Motor neuron (in vitro differentiated cells): Measurements from ENCODE around the gene CCSAP. TPM values are rescaled to one million over a fixed set of nuclear protein-coding genes. Genes with fewer than 3 reads are reported as not detected.
"Not testable (repeated sequence)": the region's sequence is repeated elsewhere in the genome, so short reads cannot be mapped to it uniquely, and the experiment has no call there.

ENCODE experiments used
- ATAC-seq, 8 experiments: fragments of 200-7000 bp; cut with Tn5 transposase; replicated peaks in 6 of 8; 2 replicates each; pipeline ENCODE4 v1.8.0; 2021; ENCODE audit warnings: mild to moderate bottlenecking in 8 of 8, moderate library complexity in 8 of 8
- H3K27ac ChIP-seq, 2 donors: fragments of 250-450 bp; sonication (Bioruptor Pico); 2 replicates each; pipeline ENCODE4 v1.9.0; 2021; ENCODE audit warnings: antibody characterized with exemption in 2 of 2, mild to moderate bottlenecking in 2 of 2, moderate library complexity in 1 of 2
- H3K4me1 ChIP-seq, 2 donors: fragments of 250-450 bp; sonication (Bioruptor Pico); replicated peaks in 1 of 2; 2 replicates each; pipeline ENCODE4 v1.6.1; 2021; ENCODE audit warnings: antibody characterized with exemption in 2 of 2, mild to moderate bottlenecking in 2 of 2, moderate library complexity in 1 of 2
- H3K4me3 ChIP-seq, 5 donors: fragments of 250-450 bp; sonication (Bioruptor Pico); 2 replicates each; pipeline ENCODE4 v1.9.0; 2021; ENCODE audit warnings: antibody characterized with exemption in 5 of 5, mild to moderate bottlenecking in 5 of 5, moderate library complexity in 4 of 5
- WGBS, 10 experiments: fragments of 450-650 bp; shearing (Covaris generic); methylation state at CpG; one replicate each; pipeline ENCODE4 v1.0.0; 2022; 5-methylcytosine and 5-hydroxymethylcytosine counted together
- in situ Hi-C, 9 experiments: fragments of 400-800 bp; cut with MboI; loops; one replicate each; pipeline ENCODE4 v1.15.0; 2021; ENCODE audit warnings: low sequenced_read_pairs in 9 of 9, low pct_unique_long_range_greater_than_20kb in 2 of 9; ENCODE audit not compliant: unreplicated experiment in 9 of 9
- total RNA-seq, 8 experiments: library from RNA; unstranded; fragments of 300-600 nt; gene quantifications; 2 replicates each; pipeline versions ENCODE4 v1.2.3 to v1.2.4, GENCODE V29; 2022

CCSAP gene
- total RNA-seq, 8 experiments from 2014 or later = 1.5 to 29.5 (median 18.1) TPM

DNA sequence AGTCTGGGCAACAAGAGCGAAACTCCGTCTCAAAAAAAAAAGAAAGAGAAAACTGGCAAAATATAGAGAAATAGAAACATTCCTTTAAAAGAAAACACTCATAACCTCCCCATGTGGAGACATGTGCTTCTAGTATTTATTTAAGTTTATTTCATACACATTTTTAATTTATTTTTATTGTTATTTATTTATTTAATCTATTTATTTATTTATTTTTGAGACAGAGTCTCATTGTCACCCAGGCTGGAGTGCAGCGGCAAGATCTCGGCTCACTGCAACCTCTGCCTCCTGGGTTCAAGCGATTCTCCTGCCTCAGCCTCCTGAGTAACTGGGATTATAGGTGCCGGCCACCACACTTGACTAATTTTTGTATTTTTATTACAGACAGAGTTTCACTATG is 35.2 kb upstream of the CCSAP start:
- H3K4me1 ChIP-seq = peaks cover 0 to 17% of the 10 kb centered on the region in 2 donors
- H3K27ac ChIP-seq, ATAC-seq, H3K4me3 ChIP-seq, in situ Hi-C loops: not testable (repeated sequence)
- WGBS, 10 experiments = 17 to 98% (median 92%) methylated on average over 1 to 6 of the region's 6 CpGs

DNA sequence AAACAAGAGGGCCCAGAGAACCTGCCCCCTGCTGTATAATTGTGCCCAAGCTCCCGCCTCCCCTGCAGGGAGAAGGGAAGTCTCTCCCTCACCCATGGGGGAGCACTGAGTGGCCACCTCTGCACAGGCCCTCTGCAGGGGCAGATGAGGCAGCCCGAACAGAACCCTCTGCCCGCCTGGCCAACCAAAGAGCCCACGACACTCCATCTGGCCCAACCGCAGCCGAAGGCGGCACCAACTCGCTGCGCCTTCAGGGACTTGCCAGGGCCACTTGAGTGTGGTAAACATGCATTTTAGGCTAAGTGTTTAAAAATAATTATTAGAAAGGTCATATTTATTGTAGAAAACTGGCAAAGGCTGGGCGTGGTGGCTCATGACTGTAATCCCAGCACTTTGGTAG is 34.6 kb upstream of the CCSAP start:
- Histone ChIP-seq H3K27ac (no peak overlapping the region), H3K4me1 (peaks cover 0 to 17% of the 10 kb centered on the region in 2 donors), H3K4me3 (no peak overlapping the region)
- in situ Hi-C loops = no loop called here
- WGBS, 10 experiments = 40 to 96% (median 75%) methylated on average over 1 to 7 of the region's 10 CpGs; no CpG with 5 or more reads in 2 of the 10 experiments
- no peak for ATAC-seq

DNA sequence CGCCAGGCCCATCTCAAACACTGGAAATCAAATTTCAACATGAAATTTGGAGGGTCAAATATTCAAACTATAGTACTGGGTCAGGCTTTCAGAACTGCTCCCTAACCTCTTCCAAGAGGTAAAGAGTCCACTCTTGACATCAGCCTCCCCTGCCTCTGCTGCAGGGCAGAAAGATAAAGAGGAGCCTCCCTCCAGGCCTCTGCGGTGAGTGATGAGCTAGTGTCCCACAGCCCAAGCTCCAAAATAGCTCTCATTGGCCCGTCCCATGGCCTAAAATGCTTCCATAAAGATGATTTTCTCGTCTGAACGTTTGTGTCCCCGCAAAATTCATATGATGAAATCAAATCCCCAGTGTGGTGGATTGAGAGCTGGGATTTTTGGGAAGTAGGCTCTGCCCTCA is 33.7 kb upstream of the CCSAP start:
- Histone ChIP-seq H3K4me3 (no peak overlapping the region), H3K27ac (no peak overlapping the region), H3K4me1 (peaks cover 0 to 17% of the 10 kb centered on the region in 2 donors)
- in situ Hi-C loops = no loop called here
- WGBS, 10 experiments = 11 to 100% (median 85%) methylated on average over 1 to 6 of the region's 6 CpGs; no CpG with 5 or more reads in 1 of the 10 experiments
- no peak for ATAC-seq

DNA sequence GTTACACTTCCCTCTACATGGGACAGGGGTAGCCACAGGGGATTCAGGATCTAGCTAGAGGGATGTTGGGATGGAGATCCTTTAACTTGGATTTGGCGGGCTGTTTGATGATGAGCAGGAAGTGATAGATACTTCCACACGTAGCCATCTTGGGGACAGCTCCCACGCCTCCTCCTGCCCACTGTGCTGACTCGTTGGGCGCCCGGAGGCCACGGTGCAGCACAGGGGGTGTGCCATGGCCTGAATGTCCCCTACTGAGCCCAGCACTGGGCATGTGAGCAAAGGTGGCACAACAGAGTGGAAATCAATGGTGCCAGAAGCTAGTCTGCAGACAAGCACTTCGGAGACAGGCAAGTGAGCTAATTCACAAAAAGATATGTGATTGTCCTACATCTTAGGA is 31.6 kb upstream of the CCSAP start:
- H3K27ac ChIP-seq = no peak overlapping the region
- WGBS, 10 experiments = 34 to 100% (median 86%) methylated on average over 1 to 7 of the region's 8 CpGs; no CpG with 5 or more reads in 1 of the 10 experiments
- in situ Hi-C loops = no loop called here
- H3K4me1 ChIP-seq = peaks cover 0 to 5% of the 10 kb centered on the region in 2 donors
- no peak overlapping the region for H3K4me3 ChIP-seq
- no peak for ATAC-seq

- no peak overlapping the region for H3K4me3 ChIP-seq
- in situ Hi-C loops = no loop called here
- no peak for ATAC-seq
- 13 to 86% (median 69%) methylated on average over 1 to 6 of the region's 6 CpGs; no CpG with 5 or more reads in 3 of the 10 experiments for WGBS, 10 experiments
- H3K27ac ChIP-seq = no peak overlapping the region
- H3K4me1 ChIP-seq = no peaks in the 10 kb centered on the region
These were observed 30.5 kb upstream of the CCSAP start for GRCh38 chr1:229373395-229373794.

DNA sequence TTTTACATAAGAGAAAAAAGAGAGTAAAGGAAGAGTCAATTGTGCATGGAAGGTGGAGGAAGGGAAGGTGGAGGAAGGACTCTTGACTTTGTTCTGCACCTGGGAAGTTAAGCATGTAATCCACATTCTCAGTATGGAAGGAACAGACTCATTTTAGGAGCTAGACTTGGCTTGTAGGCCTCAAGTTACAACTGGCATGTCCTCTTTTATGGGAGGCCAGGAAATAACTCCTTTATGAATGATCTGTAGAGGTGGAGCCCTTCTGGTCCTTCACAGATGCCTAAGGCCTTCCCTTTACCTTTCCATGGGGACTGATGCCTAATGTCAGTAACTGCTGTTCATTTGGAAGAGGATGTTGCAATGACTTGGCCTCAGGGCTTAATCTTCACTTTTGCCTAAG is 29.4 kb upstream of the CCSAP start:
- in situ Hi-C loops = no loop called here
- no peak overlapping the region for H3K4me3 ChIP-seq
- no peaks in the 10 kb centered on the region for H3K4me1 ChIP-seq
- no peak overlapping the region for H3K27ac ChIP-seq
- ATAC-seq = no peak

DNA sequence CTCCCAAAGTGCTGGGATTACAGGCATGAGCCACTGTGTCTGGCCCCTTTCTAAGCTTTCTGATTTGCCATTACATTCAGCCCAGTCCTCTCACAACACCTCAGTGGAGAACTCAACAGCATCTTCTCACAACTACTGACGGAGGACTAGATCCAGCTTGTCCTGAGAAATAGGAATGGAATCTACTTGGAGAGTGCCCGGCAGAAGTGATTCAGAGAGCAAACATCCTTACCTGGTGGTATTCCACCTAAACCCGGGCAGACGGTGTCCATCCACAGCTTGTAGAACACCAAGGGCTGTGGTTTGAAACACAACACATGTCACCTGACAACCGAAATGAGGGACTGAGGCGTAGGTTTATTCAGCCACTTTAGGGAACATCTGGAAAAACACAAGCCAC is 28.8 kb upstream of the CCSAP start:
- no peak for ATAC-seq
- no peak overlapping the region for H3K4me3 ChIP-seq
- 20 to 100% (median 89%) methylated on average over 1 to 6 of the region's 6 CpGs; no CpG with 5 or more reads in 3 of the 10 experiments for WGBS, 10 experiments
- in situ Hi-C loops = no loop called here
- no peak overlapping the region for H3K27ac ChIP-seq
- H3K4me1 ChIP-seq = no peaks in the 10 kb centered on the region

- H3K4me1 ChIP-seq = no peaks in the 10 kb centered on the region
- ATAC-seq = peak in 1 of 8 experiments; percentile 15
- H3K27ac ChIP-seq = no peak overlapping the region
- 0 to 78% (median 68%) methylated on average over 2 to 7 of the region's 7 CpGs; no CpG with 5 or more reads in 3 of the 10 experiments for WGBS, 10 experiments
- no peak overlapping the region for H3K4me3 ChIP-seq
- in situ Hi-C loops = no loop called here
These were observed 27.8 kb upstream of the CCSAP start for GRCh38 chr1:229370601-229371021.

GRCh38 chr1:229368347-229368746 is 25.5 kb upstream of the CCSAP start:
- H3K27ac ChIP-seq = no peak overlapping the region
- no peak for ATAC-seq
- no peaks in the 10 kb centered on the region for H3K4me1 ChIP-seq
- WGBS, 10 experiments = 21 to 80% (median 67%) methylated on average over 1 to 2 of the region's 2 CpGs; no CpG with 5 or more reads in 2 of the 10 experiments
- in situ Hi-C loops = no loop called here
- H3K4me3 ChIP-seq = no peak overlapping the region

GRCh38 chr1:229365569-229365968 is 22.7 kb upstream of the CCSAP start:
- WGBS, 10 experiments = 0 to 83% (median 54%) methylated on average over 1 to 2 of the region's 2 CpGs; no CpG with 5 or more reads in 2 of the 10 experiments
- no peak for ATAC-seq
- H3K4me1 ChIP-seq = no peaks in the 10 kb centered on the region
- H3K4me3 ChIP-seq = no peak overlapping the region
- H3K27ac ChIP-seq = no peak overlapping the region
- in situ Hi-C loops = no loop called here

- no peak overlapping the region for H3K4me3 ChIP-seq
- in situ Hi-C loops = no loop called here
- no peaks in the 10 kb centered on the region for H3K4me1 ChIP-seq
- WGBS, 10 experiments = 0 to 96% (median 68%) methylated on average over 1 to 11 of the region's 12 CpGs; no CpG with 5 or more reads in 1 of the 10 experiments
- H3K27ac ChIP-seq = no peak overlapping the region
- ATAC-seq = peak in 4 of 8 experiments; percentile 9 to 65 (median 30)
These were observed 21.6 kb upstream of the CCSAP start for GRCh38 chr1:229364207-229365065.

GRCh38 chr1:229363723-229364122 is 20.9 kb upstream of the CCSAP start:
- in situ Hi-C loops = no loop called here
- no peaks in the 10 kb centered on the region for H3K4me1 ChIP-seq
- H3K27ac ChIP-seq = no peak overlapping the region
- H3K4me3 ChIP-seq = no peak overlapping the region
- ATAC-seq = no peak
- WGBS, 10 experiments = 45 to 91% (median 78%) methylated on average over 3 to 6 of the region's 6 CpGs; no CpG with 5 or more reads in 3 of the 10 experiments

GRCh38 chr1:229360420-229360819 is 17.6 kb upstream of the CCSAP start:
- in situ Hi-C loops = no loop called here
- ATAC-seq = no peak
- no peak overlapping the region for H3K4me3 ChIP-seq
- H3K4me1 ChIP-seq = no peaks in the 10 kb centered on the region
- no peak overlapping the region for H3K27ac ChIP-seq
- 0 to 53% (median 17%) methylated on average over 1 to 4 of the region's 4 CpGs for WGBS, 10 experiments

DNA sequence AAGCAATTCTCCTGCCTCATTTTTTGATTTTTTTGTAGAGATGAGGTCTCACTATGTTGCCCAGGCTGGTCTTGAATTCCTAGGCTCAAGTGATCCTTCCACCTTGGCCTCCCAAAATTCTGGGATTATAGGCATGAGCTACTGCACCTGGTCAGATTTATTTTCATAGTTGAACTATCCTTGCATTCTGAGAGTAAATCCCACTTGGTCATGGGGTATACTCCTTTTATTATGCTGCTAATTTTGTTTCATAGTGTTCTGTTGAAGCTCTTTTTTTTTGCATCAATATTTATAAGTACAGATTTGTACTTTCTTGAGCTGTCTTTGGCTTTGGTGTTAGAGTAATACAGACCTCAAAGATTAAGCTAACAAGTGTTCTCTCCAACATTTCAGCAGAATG is 12.8 kb upstream of the CCSAP start:
- in situ Hi-C loops = no loop called here
- Histone ChIP-seq H3K4me3 (no peak overlapping the region), H3K4me1 (no peaks in the 10 kb centered on the region), H3K27ac (no peak overlapping the region)
- ATAC-seq = no peak
